Nephron (organoid): ENCODE data around the gene RUNDC3A.

ENCODE experiments used
- H3K27ac Mint-ChIP-seq, 3 experiments: 2 replicates each; pipeline ENCODE4 v1.8.0; 2020; ENCODE audit warnings: mixed read lengths in 3 of 3, mild to moderate bottlenecking in 2 of 3, moderate library complexity in 1 of 3
- H3K27me3 Mint-ChIP-seq: 2 replicates; pipeline ENCODE4 v1.8.0; 2021; ENCODE audit warnings: low read depth, mild to moderate bottlenecking, moderate library complexity, mixed read lengths
- H3K36me3 Mint-ChIP-seq: 2 replicates; pipeline ENCODE4 v1.8.0; 2020; ENCODE audit warnings: low read depth, mixed read lengths
- H3K4me1 Mint-ChIP-seq: 2 replicates; pipeline ENCODE4 v1.8.0; 2020; ENCODE audit warnings: mixed read lengths
- H3K4me3 Mint-ChIP-seq, 3 experiments: 2 replicates each; pipeline ENCODE4 v1.8.0; 2020; ENCODE audit warnings: mild to moderate bottlenecking in 3 of 3, mixed read lengths in 3 of 3, moderate library complexity in 2 of 3
- H3K9me3 Mint-ChIP-seq: 2 replicates; pipeline ENCODE4 v1.8.0; 2020; ENCODE audit warnings: mixed read lengths
- TF ChIP-seq, protein P1 (sequence below), 3 experiments: fragments of 200-600 bp; sonication (generic); IDR thresholded peaks; one replicate each; pipeline ENCODE4 v1.5.0; 2021; ENCODE audit warnings: antibody characterized with exemption in 3 of 3; ENCODE audit not compliant: unreplicated experiment in 3 of 3

Gene RUNDC3A

DNA sequence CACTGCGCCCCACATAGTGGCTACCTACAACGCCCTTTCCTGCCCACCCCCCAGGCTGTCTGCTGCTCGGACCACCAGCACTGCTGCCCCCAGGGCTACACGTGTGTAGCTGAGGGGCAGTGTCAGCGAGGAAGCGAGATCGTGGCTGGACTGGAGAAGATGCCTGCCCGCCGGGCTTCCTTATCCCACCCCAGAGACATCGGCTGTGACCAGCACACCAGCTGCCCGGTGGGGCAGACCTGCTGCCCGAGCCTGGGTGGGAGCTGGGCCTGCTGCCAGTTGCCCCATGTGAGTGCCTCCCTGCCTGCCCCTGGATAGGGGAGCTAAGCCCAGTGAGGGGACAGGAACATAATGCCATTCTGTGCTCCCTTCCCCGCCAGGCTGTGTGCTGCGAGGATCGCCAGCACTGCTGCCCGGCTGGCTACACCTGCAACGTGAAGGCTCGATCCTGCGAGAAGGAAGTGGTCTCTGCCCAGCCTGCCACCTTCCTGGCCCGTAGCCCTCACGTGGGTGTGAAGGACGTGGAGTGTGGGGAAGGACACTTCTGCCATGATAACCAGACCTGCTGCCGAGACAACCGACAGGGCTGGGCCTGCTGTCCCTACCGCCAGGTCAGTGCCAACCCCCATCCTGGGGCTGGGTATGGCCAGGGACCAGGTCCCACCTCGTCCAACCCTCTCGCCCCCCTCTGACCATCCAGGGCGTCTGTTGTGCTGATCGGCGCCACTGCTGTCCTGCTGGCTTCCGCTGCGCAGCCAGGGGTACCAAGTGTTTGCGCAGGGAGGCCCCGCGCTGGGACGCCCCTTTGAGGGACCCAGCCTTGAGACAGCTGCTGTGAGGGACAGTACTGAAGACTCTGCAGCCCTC is 43.8 kb downstream of the RUNDC3A start:
- H3K4me3 Mint-ChIP-seq: no peak overlapping the region
- H3K27me3 Mint-ChIP-seq: no peaks in the 10 kb centered on the region
- H3K27ac Mint-ChIP-seq: no peak overlapping the region
- peaks cover 18% of the 10 kb centered on the region for H3K4me1 Mint-ChIP-seq
- TF ChIP-seq, protein P1, sequence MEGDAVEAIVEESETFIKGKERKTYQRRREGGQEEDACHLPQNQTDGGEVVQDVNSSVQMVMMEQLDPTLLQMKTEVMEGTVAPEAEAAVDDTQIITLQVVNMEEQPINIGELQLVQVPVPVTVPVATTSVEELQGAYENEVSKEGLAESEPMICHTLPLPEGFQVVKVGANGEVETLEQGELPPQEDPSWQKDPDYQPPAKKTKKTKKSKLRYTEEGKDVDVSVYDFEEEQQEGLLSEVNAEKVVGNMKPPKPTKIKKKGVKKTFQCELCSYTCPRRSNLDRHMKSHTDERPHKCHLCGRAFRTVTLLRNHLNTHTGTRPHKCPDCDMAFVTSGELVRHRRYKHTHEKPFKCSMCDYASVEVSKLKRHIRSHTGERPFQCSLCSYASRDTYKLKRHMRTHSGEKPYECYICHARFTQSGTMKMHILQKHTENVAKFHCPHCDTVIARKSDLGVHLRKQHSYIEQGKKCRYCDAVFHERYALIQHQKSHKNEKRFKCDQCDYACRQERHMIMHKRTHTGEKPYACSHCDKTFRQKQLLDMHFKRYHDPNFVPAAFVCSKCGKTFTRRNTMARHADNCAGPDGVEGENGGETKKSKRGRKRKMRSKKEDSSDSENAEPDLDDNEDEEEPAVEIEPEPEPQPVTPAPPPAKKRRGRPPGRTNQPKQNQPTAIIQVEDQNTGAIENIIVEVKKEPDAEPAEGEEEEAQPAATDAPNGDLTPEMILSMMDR (IDR thresholded peaks at IDR 0.05; ENCODE audit: unreplicated experiment in 3 of 3): no peak
- no peaks in the 10 kb centered on the region for H3K9me3 Mint-ChIP-seq
- peaks cover 16% of the 10 kb centered on the region for H3K36me3 Mint-ChIP-seq

DNA sequence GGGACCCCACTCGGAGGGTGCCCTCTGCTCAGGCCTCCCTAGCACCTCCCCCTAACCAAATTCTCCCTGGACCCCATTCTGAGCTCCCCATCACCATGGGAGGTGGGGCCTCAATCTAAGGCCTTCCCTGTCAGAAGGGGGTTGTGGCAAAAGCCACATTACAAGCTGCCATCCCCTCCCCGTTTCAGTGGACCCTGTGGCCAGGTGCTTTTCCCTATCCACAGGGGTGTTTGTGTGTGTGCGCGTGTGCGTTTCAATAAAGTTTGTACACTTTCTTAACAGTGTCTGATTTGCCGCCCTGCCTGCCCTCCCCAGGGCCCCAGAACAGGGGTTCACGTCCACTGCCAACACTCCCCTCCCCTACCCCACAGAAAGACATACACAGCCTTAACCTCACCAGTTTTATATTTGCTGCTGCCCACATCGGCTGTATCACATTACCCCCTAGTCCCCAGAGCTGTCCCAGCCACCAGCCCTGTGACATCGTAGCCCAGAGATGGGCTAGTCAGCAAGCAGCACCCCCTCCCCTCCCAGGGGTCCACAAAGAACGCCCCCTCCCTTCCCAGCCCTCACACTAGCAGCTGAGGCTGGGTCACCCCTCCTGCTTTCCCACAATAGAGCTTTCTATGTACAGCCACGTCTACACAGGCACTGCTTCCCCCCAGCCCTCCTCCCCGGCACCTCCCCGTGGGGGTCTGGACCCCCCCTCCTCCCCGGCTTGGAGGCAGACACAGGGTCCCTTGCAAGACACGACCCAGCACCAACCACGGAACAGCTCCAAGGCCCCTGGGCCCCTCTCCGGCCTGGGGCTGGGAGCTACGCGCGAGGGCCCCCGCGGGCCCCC is 44.6 kb downstream of the RUNDC3A start:
- Mint-ChIP-seq H3K27ac (peak overlapping the region; percentile 23 to 51 (median 47)), H3K27me3 (no peaks in the 10 kb centered on the region), H3K4me3 (peak overlapping the region; percentile 48 to 74 (median 58)), H3K9me3 (no peaks in the 10 kb centered on the region), H3K4me1 (peaks cover 22% of the 10 kb centered on the region), H3K36me3 (peaks cover 19% of the 10 kb centered on the region)
- TF ChIP-seq, protein P1 (IDR thresholded peaks at IDR 0.05; ENCODE audit: unreplicated experiment in 3 of 3): no peak

DNA sequence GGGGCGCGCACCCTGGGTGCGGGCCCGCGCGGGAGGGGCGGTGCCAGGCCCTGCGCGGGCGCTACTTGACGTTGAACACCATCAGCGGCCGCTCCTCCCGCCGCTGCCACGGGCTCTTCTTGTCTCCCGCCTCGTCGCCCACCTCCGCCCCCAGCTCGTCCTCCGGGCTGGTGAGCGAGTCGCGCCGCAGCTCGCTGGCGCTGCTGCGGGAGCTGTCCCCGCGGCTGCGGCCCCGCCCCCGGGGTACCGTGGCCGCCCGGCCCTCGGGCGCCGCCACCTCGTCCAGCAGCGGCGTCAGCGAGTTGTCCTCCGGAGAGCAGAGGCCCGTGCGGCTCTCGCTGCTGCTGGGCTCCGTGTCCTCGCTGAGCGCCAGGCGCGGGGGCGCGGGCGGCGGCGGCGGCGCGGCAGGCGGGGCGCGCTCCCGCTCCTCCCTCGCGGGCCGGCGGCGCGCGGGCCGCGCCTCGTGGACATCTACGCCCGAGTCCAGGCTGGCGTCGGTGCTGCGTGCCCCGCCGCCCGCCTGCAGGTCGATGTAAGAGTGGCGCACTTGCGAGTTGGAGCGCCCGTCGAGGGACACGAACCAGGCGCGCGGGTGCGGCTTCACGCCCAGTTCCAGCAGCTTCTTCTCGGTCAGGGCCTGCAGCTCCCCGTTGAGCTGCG is 45.4 kb downstream of the RUNDC3A start:
- peak overlapping the region in 1 of 3 experiments; percentile 55 for H3K4me3 Mint-ChIP-seq
- TF ChIP-seq, protein P1 (IDR thresholded peaks at IDR 0.05; ENCODE audit: unreplicated experiment in 3 of 3): no peak
- no peak overlapping the region for H3K27ac Mint-ChIP-seq
- no peaks in the 10 kb centered on the region for H3K27me3 Mint-ChIP-seq
- H3K9me3 Mint-ChIP-seq: no peaks in the 10 kb centered on the region
- peaks cover 28% of the 10 kb centered on the region for H3K4me1 Mint-ChIP-seq
- peaks cover 22% of the 10 kb centered on the region for H3K36me3 Mint-ChIP-seq

DNA sequence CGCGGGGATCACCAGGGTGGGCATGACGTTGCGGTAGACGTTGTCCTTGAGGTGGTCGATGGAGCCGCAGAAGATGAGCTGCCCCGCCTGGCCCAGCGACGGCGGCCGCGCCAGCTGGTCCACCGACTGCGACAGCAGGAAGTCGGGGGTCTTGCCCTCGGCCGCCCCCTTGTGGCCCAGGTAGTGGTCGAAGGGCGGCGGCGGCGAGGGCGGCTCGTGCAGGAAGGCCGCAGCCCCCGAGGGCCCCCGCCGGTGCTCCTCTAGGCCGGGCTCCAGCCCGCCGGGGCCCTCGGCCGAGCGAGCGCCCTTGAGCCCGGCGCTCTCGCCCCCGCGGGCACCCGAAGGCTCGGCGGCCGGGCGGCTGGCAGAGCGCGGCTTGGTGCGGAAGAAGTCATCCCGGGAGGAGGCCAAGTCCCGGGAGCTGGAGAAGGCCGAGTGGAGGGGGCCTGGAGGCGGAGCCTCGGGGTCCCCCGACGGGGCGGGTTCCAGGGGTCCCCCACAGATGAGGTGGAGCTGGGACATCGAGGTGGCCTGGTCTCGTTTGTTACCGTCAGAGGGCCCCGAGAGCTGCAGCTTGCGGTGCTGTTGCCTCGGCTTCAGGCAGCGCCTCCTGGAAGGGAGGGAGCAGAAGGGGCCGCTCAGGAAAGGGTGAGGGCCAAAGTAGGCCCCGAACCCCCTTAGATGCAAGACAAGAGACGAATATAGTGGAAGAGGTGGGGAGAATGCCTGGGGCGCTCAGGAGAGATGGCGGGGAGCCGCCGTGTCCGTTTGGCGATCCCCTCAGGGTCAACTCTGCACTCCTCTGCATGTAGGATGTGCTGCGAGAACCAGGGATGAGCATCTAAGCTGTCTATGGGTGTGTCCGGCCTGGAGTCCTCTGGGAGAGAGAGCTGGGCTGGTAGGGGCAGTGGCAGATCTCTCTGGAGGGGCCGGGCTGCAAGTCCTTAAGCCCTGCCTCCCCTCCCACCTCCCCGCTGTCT is 46.5 kb downstream of the RUNDC3A start:
- Mint-ChIP-seq H3K4me1 (peaks cover 38% of the 10 kb centered on the region), H3K9me3 (no peaks in the 10 kb centered on the region), H3K36me3 (peaks cover 28% of the 10 kb centered on the region), H3K4me3 (peak overlapping the region in 2 of 3 experiments; percentile 37 to 38), H3K27me3 (peaks cover 2% of the 10 kb centered on the region), H3K27ac (peak overlapping the region in 1 of 3 experiments; percentile 61)
- TF ChIP-seq, protein P1 (IDR thresholded peaks at IDR 0.05; ENCODE audit: unreplicated experiment in 3 of 3): peak; percentile 56 to 61 (median 60)

DNA sequence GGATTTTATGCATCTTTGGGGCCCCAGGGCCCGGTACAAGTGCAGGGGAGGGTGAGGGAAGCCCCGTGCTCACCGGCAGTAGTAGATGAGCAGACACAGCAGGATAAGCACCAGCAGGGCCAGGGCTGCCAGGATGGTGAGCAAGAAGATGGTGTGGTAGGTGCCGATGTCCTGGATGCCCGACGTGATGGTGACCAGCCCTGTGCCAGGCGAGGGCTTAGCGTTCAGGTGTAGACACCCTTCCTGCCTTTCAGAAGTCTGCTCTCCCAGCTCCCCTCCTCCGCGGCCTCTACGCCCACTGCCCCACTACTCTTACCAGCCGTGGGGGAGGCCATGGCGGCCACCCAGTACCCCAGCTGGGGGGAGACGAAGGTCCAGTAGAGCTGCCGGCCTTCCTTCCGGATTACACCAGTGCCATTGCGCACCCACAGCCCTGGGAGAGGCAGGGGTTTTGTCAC is 47.3 kb downstream of the RUNDC3A start:
- no peak overlapping the region for H3K27ac Mint-ChIP-seq
- H3K9me3 Mint-ChIP-seq: no peaks in the 10 kb centered on the region
- H3K4me3 Mint-ChIP-seq: peak overlapping the region in 1 of 3 experiments; percentile 37
- TF ChIP-seq, protein P1 (IDR thresholded peaks at IDR 0.05; ENCODE audit: unreplicated experiment in 3 of 3): no peak
- H3K27me3 Mint-ChIP-seq: peaks cover 3% of the 10 kb centered on the region
- peaks cover 33% of the 10 kb centered on the region for H3K36me3 Mint-ChIP-seq
- H3K4me1 Mint-ChIP-seq: peaks cover 46% of the 10 kb centered on the region
